ENCODE measurements around the gene FKBP15. TPM values are rescaled to one million over a fixed set of nuclear protein-coding genes. Genes with fewer than 3 reads are reported as not detected.

Gene FKBP15
- total RNA-seq, 1 experiment from 2014 or later: 14.9 TPM

DNA sequence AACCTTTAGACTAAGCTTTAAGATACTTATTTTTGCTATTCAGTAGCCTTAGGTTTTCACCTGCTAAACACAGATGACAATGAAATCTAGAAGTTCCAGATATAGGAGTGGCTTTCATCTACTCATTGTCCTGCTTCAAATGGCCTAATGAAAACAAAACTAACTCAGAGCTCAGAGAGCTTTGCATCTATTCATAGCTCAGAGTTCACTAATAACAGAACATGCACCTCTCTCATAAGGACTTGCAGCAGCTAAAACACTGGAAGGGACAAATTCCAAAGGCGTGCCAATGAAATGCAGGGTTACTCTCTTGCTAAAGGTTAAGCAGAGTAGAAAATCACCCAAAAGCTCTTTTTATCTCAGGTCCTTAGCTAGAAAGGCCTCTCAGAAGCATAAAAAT is 41.2 kb downstream of the FKBP15 start (continued):
- TF ChIP-seq, protein P1, sequence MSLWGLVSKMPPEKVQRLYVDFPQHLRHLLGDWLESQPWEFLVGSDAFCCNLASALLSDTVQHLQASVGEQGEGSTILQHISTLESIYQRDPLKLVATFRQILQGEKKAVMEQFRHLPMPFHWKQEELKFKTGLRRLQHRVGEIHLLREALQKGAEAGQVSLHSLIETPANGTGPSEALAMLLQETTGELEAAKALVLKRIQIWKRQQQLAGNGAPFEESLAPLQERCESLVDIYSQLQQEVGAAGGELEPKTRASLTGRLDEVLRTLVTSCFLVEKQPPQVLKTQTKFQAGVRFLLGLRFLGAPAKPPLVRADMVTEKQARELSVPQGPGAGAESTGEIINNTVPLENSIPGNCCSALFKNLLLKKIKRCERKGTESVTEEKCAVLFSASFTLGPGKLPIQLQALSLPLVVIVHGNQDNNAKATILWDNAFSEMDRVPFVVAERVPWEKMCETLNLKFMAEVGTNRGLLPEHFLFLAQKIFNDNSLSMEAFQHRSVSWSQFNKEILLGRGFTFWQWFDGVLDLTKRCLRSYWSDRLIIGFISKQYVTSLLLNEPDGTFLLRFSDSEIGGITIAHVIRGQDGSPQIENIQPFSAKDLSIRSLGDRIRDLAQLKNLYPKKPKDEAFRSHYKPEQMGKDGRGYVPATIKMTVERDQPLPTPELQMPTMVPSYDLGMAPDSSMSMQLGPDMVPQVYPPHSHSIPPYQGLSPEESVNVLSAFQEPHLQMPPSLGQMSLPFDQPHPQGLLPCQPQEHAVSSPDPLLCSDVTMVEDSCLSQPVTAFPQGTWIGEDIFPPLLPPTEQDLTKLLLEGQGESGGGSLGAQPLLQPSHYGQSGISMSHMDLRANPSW (CRISPR knock-in tag; conservative IDR thresholded peaks at IDR 0.05; ENCODE audit: low read depth): no peak
- TF ChIP-seq ZNF232 (CRISPR knock-in tag; IDR thresholded peaks at IDR 0.05): no peak
- TF ChIP-seq NR2C2 (CRISPR knock-in tag; IDR thresholded peaks at IDR 0.05): no peak
- TF ChIP-seq, protein P2, sequence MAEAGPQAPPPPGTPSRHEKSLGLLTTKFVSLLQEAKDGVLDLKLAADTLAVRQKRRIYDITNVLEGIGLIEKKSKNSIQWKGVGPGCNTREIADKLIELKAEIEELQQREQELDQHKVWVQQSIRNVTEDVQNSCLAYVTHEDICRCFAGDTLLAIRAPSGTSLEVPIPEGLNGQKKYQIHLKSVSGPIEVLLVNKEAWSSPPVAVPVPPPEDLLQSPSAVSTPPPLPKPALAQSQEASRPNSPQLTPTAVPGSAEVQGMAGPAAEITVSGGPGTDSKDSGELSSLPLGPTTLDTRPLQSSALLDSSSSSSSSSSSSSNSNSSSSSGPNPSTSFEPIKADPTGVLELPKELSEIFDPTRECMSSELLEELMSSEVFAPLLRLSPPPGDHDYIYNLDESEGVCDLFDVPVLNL (CRISPR knock-in tag; IDR thresholded peaks at IDR 0.05; ENCODE audit: borderline replicate concordance, low read depth): no peak
- no peak for TF ChIP-seq FOXJ3 (CRISPR knock-in tag; IDR thresholded peaks at IDR 0.05; ENCODE audit: borderline replicate concordance)
- TF ChIP-seq, protein P3, sequence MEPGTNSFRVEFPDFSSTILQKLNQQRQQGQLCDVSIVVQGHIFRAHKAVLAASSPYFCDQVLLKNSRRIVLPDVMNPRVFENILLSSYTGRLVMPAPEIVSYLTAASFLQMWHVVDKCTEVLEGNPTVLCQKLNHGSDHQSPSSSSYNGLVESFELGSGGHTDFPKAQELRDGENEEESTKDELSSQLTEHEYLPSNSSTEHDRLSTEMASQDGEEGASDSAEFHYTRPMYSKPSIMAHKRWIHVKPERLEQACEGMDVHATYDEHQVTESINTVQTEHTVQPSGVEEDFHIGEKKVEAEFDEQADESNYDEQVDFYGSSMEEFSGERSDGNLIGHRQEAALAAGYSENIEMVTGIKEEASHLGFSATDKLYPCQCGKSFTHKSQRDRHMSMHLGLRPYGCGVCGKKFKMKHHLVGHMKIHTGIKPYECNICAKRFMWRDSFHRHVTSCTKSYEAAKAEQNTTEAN (CRISPR knock-in tag; IDR thresholded peaks at IDR 0.05): no peak
- TF ChIP-seq, protein P4, sequence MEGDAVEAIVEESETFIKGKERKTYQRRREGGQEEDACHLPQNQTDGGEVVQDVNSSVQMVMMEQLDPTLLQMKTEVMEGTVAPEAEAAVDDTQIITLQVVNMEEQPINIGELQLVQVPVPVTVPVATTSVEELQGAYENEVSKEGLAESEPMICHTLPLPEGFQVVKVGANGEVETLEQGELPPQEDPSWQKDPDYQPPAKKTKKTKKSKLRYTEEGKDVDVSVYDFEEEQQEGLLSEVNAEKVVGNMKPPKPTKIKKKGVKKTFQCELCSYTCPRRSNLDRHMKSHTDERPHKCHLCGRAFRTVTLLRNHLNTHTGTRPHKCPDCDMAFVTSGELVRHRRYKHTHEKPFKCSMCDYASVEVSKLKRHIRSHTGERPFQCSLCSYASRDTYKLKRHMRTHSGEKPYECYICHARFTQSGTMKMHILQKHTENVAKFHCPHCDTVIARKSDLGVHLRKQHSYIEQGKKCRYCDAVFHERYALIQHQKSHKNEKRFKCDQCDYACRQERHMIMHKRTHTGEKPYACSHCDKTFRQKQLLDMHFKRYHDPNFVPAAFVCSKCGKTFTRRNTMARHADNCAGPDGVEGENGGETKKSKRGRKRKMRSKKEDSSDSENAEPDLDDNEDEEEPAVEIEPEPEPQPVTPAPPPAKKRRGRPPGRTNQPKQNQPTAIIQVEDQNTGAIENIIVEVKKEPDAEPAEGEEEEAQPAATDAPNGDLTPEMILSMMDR (IDR thresholded peaks at IDR 0.05): no peak
- TF ChIP-seq ZNF396 (CRISPR knock-in tag; IDR thresholded peaks at IDR 0.05; ENCODE audit: borderline replicate concordance): no peak

DNA sequence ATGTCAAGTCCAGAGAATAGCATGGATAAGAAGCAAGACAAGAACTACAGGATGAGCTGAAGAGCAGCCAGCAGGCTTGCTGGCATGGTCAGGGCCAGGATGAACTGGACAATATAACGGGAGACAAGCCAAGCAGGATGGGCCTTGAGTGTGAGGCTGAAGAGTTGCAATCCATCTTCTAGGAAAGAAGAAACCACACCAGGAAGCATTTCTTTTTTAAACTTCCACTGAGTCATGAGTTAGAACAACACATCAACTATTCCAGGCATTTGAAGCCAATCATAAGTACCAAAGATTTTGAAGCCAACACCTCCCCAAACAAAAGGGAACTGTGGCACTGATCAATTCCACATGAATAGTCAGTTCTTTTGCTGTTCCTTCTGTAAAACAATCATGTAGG is 43.0 kb downstream of the FKBP15 start:
- H3K9me3 Mint-ChIP-seq: no peaks in the 10 kb centered on the region
- no peak overlapping the region for H3K27ac Mint-ChIP-seq
- peaks cover 53% of the 10 kb centered on the region for H3K36me3 Mint-ChIP-seq
- ATAC-seq (no peak), DNase-seq (ENCODE audit: low spot score) (no peak)
- H3K4me1 Mint-ChIP-seq: no peaks in the 10 kb centered on the region
- CTCF ChIA-PET: interaction anchor here (1.3 kb wide), 1 partner anchor 27 kb away, joined by 3 read pairs; the partner anchor contains the start of gene SLC31A2
- H3K4me3 Mint-ChIP-seq: no peak overlapping the region
- POLR2A ChIA-PET: no interaction called here
- no peaks in the 10 kb centered on the region for H3K27me3 Mint-ChIP-seq (ENCODE audit: low read depth)
- no peak for TF ChIP-seq ZNF396 (CRISPR knock-in tag; IDR thresholded peaks at IDR 0.05; ENCODE audit: borderline replicate concordance)
- TF ChIP-seq ZNF263 (CRISPR knock-in tag; IDR thresholded peaks at IDR 0.05; ENCODE audit: low read depth): no peak

DNA sequence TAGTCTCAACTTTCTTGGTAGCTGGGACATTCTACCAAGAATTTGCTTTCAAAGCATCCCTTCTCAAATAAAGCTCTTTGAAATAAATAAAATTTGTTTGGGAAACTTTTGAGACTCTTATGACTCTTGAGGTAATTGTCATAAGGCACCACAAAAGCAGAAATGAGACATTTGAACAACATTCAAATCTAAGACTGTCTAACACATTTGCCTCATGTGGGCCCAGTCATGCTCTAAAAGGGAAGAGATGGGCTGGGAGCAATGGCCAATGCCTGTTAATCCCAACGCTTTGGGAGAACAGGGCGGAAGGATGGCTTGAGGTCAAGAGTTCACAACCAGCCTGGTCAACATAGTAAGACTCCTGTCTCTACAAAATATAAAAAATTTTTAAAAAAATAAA is 43.8 kb downstream of the FKBP15 start:
- H3K27ac Mint-ChIP-seq: no peak overlapping the region
- ChIA-PET CTCF (no interaction called here), POLR2A (no interaction called here)
- no peak for DNase-seq (ENCODE audit: low spot score)
- no peaks in the 10 kb centered on the region for H3K4me1 Mint-ChIP-seq
- no peaks in the 10 kb centered on the region for H3K27me3 Mint-ChIP-seq (ENCODE audit: low read depth)
- no peak overlapping the region for H3K4me3 Mint-ChIP-seq
- no peak for ATAC-seq
- peaks cover 54% of the 10 kb centered on the region for H3K36me3 Mint-ChIP-seq
- H3K9me3 Mint-ChIP-seq: peaks cover 8% of the 10 kb centered on the region
- TF ChIP-seq ESRRA (CRISPR knock-in tag; IDR thresholded peaks at IDR 0.05; ENCODE audit: borderline replicate concordance) (no peak), JAZF1 (CRISPR knock-in tag; IDR thresholded peaks at IDR 0.05) (no peak), FOXP1 (CRISPR knock-in tag; IDR thresholded peaks at IDR 0.05; ENCODE audit: borderline replicate concordance) (no peak), IRF2 (CRISPR knock-in tag; IDR thresholded peaks at IDR 0.05; ENCODE audit: borderline replicate concordance, low read depth) (no peak), ATF1 (CRISPR knock-in tag; IDR thresholded peaks at IDR 0.05) (no peak), ZNF396 (CRISPR knock-in tag; IDR thresholded peaks at IDR 0.05; ENCODE audit: borderline replicate concordance) (no peak), ELF4 (CRISPR knock-in tag; IDR thresholded peaks at IDR 0.05; ENCODE audit: low read depth) (no peak), GRHL2 (CRISPR knock-in tag; IDR thresholded peaks at IDR 0.05; ENCODE audit: insufficient replicate concordance, severe bottlenecking) (no peak), CREB1 (CRISPR knock-in tag; IDR thresholded peaks at IDR 0.05) (no peak), CBFB (CRISPR knock-in tag; IDR thresholded peaks at IDR 0.05; ENCODE audit: low read depth) (no peak), OVOL2 (CRISPR knock-in tag; IDR thresholded peaks at IDR 0.05; ENCODE audit: borderline replicate concordance) (no peak), GABPB1 (CRISPR knock-in tag; IDR thresholded peaks at IDR 0.05) (no peak), ETV6 (CRISPR knock-in tag; IDR thresholded peaks at IDR 0.05) (no peak)
- TF ChIP-seq, protein P5, sequence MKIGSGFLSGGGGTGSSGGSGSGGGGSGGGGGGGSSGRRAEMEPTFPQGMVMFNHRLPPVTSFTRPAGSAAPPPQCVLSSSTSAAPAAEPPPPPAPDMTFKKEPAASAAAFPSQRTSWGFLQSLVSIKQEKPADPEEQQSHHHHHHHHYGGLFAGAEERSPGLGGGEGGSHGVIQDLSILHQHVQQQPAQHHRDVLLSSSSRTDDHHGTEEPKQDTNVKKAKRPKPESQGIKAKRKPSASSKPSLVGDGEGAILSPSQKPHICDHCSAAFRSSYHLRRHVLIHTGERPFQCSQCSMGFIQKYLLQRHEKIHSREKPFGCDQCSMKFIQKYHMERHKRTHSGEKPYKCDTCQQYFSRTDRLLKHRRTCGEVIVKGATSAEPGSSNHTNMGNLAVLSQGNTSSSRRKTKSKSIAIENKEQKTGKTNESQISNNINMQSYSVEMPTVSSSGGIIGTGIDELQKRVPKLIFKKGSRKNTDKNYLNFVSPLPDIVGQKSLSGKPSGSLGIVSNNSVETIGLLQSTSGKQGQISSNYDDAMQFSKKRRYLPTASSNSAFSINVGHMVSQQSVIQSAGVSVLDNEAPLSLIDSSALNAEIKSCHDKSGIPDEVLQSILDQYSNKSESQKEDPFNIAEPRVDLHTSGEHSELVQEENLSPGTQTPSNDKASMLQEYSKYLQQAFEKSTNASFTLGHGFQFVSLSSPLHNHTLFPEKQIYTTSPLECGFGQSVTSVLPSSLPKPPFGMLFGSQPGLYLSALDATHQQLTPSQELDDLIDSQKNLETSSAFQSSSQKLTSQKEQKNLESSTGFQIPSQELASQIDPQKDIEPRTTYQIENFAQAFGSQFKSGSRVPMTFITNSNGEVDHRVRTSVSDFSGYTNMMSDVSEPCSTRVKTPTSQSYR (CRISPR knock-in tag; IDR thresholded peaks at IDR 0.05): no peak
- TF ChIP-seq, protein P6, sequence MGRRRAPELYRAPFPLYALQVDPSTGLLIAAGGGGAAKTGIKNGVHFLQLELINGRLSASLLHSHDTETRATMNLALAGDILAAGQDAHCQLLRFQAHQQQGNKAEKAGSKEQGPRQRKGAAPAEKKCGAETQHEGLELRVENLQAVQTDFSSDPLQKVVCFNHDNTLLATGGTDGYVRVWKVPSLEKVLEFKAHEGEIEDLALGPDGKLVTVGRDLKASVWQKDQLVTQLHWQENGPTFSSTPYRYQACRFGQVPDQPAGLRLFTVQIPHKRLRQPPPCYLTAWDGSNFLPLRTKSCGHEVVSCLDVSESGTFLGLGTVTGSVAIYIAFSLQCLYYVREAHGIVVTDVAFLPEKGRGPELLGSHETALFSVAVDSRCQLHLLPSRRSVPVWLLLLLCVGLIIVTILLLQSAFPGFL (CRISPR knock-in tag; IDR thresholded peaks at IDR 0.05; ENCODE audit: borderline replicate concordance): no peak
